ENCODE measurements around the gene TRPM1. TPM values are rescaled to one million over a fixed set of nuclear protein-coding genes. Genes with fewer than 3 reads are reported as not detected.
"Not testable (repeated sequence)": the region's sequence is repeated elsewhere in the genome, so short reads cannot be mapped to it uniquely, and the experiment has no call there.

The TRPM1 gene
- total RNA-seq, 2 donors from 2014 or later, result not detected

- Histone ChIP-seq H3K27me3 (no peaks in the 10 kb centered on the region), H3K27ac (no peak overlapping the region), H3K4me3 (no peak overlapping the region), H3K36me3 (no peaks in the 10 kb centered on the region), H3K9me3 (no peaks in the 10 kb centered on the region), H3K4me1 (no peaks in the 10 kb centered on the region), H3K9ac (ENCODE audit: low read depth in 2 of 2, low read length in 2 of 2) (no peak overlapping the region)
- DNase-seq, result no peak
- intact Hi-C loops (cut with DNase I), result no loop called here
- no peak for TF ChIP-seq CTCF (IDR thresholded peaks at IDR 0.05)
Measured at GRCh38 chr15:31096563-31096962, 5.0 kb downstream of the TRPM1 start.

GRCh38 chr15:31091481-31091880 is 10.0 kb downstream of the TRPM1 start:
- H3K9me3 ChIP-seq, result no peaks in the 10 kb centered on the region
- no peak overlapping the region for H3K4me3 ChIP-seq
- intact Hi-C loops (cut with DNase I), result no loop called here
- H3K4me1 ChIP-seq, result no peaks in the 10 kb centered on the region
- H3K27ac ChIP-seq, result no peak overlapping the region
- DNase-seq, result no peak
- TF ChIP-seq CTCF (IDR thresholded peaks at IDR 0.05), result no peak
- no peak overlapping the region for H3K9ac ChIP-seq (ENCODE audit: low read depth in 2 of 2, low read length in 2 of 2)
- H3K36me3 ChIP-seq, result no peaks in the 10 kb centered on the region
- no peaks in the 10 kb centered on the region for H3K27me3 ChIP-seq

DNA sequence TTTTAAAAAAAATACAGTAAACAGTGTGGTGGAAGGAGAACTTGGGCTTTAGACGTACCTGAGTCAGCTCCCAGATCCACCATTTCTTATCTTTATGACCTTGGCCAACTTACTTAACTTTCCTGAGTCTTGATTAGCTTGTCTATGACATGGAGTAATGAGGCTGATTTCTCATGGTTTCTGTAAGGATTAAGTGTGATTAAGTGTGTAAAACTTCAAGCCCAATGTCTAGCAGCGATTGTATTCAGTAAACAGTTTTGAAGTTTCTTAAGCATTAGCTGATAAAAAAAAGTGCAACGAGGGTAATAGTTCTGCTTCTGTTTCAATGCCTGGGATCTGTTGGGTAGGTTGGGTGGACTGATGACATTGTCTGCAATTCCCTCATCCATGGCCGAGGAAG is 10.8 kb downstream of the TRPM1 start:
- H3K36me3 ChIP-seq, result no peaks in the 10 kb centered on the region
- no peaks in the 10 kb centered on the region for H3K9me3 ChIP-seq
- TF ChIP-seq CTCF (IDR thresholded peaks at IDR 0.05), result no peak
- H3K27ac ChIP-seq, result no peak overlapping the region
- no peak for DNase-seq
- intact Hi-C loops (cut with DNase I), result no loop called here
- H3K4me1 ChIP-seq, result no peaks in the 10 kb centered on the region
- H3K4me3 ChIP-seq, result no peak overlapping the region
- H3K27me3 ChIP-seq, result no peaks in the 10 kb centered on the region
- H3K9ac ChIP-seq (ENCODE audit: low read depth in 2 of 2, low read length in 2 of 2), result no peak overlapping the region

- DNase-seq, result no peak
- intact Hi-C loops (cut with DNase I), result no loop called here
- no peak for TF ChIP-seq CTCF (IDR thresholded peaks at IDR 0.05)
- H3K4me3 ChIP-seq, result no peak overlapping the region
- no peak overlapping the region for H3K9ac ChIP-seq (ENCODE audit: low read depth in 2 of 2, low read length in 2 of 2)
- H3K27me3 ChIP-seq, result no peaks in the 10 kb centered on the region
- no peaks in the 10 kb centered on the region for H3K4me1 ChIP-seq
- no peak overlapping the region for H3K27ac ChIP-seq
- H3K36me3 ChIP-seq, result no peaks in the 10 kb centered on the region
- H3K9me3 ChIP-seq, result no peaks in the 10 kb centered on the region
Measured at GRCh38 chr15:31089368-31090047, 12.0 kb downstream of the TRPM1 start.

DNA sequence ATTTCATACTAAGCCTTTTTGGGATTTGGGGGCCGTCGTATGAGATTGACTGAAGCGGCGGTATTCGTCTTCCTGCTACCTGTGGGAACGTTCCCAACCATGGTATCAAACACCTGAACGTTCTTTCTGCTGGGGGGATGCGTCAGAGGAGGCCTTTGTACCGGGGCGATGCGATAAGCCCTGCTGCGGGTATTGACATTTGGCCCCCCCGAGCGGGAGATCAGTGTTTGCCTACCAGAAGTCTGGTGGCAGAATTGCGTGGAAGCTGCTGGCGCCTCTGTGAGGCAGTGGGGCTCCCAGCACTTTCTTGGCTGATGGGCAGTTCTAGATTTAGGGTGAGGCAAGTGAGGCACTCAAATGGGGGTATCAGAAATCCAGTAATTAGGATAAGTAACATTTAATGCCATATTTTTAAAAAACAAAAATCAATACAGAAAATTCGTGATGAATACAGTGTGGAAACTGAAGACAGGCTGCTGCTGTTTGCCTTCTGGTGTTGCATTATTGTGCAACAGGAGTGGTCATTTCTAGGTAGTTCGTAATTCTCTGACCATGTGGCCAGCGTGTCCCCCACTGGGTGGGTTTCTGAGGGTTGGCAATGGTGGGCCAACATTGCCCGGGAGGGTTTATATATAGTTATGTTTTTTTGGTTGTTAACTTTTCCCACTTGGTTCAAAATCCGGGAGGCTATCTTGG is 12.7 kb downstream of the TRPM1 start:
- Histone ChIP-seq H3K27me3 (no peaks in the 10 kb centered on the region), H3K4me1 (peaks cover 1% of the 10 kb centered on the region), H3K27ac (no peak overlapping the region), H3K9me3 (no peaks in the 10 kb centered on the region), H3K36me3 (no peaks in the 10 kb centered on the region), H3K9ac (ENCODE audit: low read depth in 2 of 2, low read length in 2 of 2) (no peak overlapping the region), H3K4me3 (no peak overlapping the region)
- intact Hi-C loops (cut with DNase I), result no loop called here
- no peak for DNase-seq
- no peak for TF ChIP-seq CTCF (IDR thresholded peaks at IDR 0.05)

- H3K27ac ChIP-seq; DNase-seq; H3K4me1 ChIP-seq; H3K36me3 ChIP-seq; intact Hi-C loops (cut with DNase I); H3K9me3 ChIP-seq; H3K9ac ChIP-seq (ENCODE audit: low read depth in 2 of 2, low read length in 2 of 2); H3K27me3 ChIP-seq; H3K4me3 ChIP-seq: not testable (repeated sequence)
Measured at GRCh38 chr15:31088041-31088440, 13.5 kb downstream of the TRPM1 start.
